ENCODE results near the gene RNF115.
A peak's percentile ranks its signal among the peaks of the same experiment; 100 is the strongest.

GRCh38 chr1:145858901-145859490 is 35.1 kb upstream of the RNF115 start, which contains the start of gene PIAS3:
- TF ChIP-seq CTCF (IDR thresholded peaks at IDR 0.05) = no peak
- TF ChIP-seq POLR2A (IDR thresholded peaks at IDR 0.05) = peak in 1 of 2 donors; percentile 91
